Ovary (tissue), 9 donors: ENCODE measurements around the gene CCDC60. TPM values are rescaled to one million over a fixed set of nuclear protein-coding genes. Genes with fewer than 3 reads are reported as not detected.

ENCODE experiments used
- DNase-seq, 5 donors: peaks; one replicate each; pipeline ENCODE4 v3.0.0-alpha.2; 2019 to 2020
- H3K27ac ChIP-seq, 2 donors: fragments of 200-600 bp; one replicate each; pipeline versions ENCODE4 v1.5.1 to v1.8.0; 2019 to 2022
- H3K27me3 ChIP-seq: fragments of 200-600 bp; one replicate; pipeline ENCODE4 v1.8.0; 2022
- H3K36me3 ChIP-seq: fragments of 200-600 bp; sonication (generic); one replicate; pipeline ENCODE4 v1.5.1; 2019
- H3K4me1 ChIP-seq: one replicate; pipeline ENCODE4 v1.8.1; 2013; ENCODE audit warnings: mild to moderate bottlenecking, moderate library complexity; ENCODE audit not compliant: insufficient read depth
- H3K4me3 ChIP-seq: fragments of 200-600 bp; sonication (generic); one replicate; pipeline ENCODE4 v1.5.1; 2017
- H3K9me3 ChIP-seq, 2 donors: fragments of 200-600 bp in 1 of 2; sonication (generic) in 1 of 2; one replicate each; pipeline versions ENCODE4 v1.5.1 to v1.8.1; 2013 to 2019; ENCODE audit warnings: mild to moderate bottlenecking in 1 of 2, moderate library complexity in 1 of 2
- EP300 ChIP-seq: sonication (generic); formaldehyde crosslinking; IDR thresholded peaks from one replicate; pipeline ENCODE4 v1.6.1; 2017; ENCODE audit warnings: antibody characterized with exemption
- POLR2A ChIP-seq: fragments of 450-650 bp; IDR thresholded peaks from one replicate; pipeline ENCODE4 v1.6.1; 2017; ENCODE audit warnings: antibody characterized with exemption, mild to moderate bottlenecking, moderate library complexity
- WGBS, 3 donors: extraction: QIAGEN DNeasy Blood & Tissue Kit in 1 of 3; methylation state at CpG; one replicate each; pipeline versions ENCODE4 v1.1.5 to v1.1.7; 2013 to 2017; 5-methylcytosine and 5-hydroxymethylcytosine counted together
- intact Hi-C, 4 donors: fragments of 100-400 bp; cut with DNase I; formaldehyde crosslinking; loops; one replicate each; pipeline versions ENCODE4 v1.11.0 to v1.15.1; 2022 to 2023
- polyA plus RNA-seq, 2 donors: library from polyadenylated mRNA; stranded (reverse); fragments of 200-250 nt in 1 of 2; fragments of 350-450 nt in 1 of 2; fragmentation: Illumina TruSeq in 1 of 2; extraction: RNeasy Lipid Tissue Mini Kit (QIAGEN cat#74804) in 1 of 2; gene quantifications; one replicate each; pipeline ENCODE4 v1.2.3, GENCODE V29; 2013 to 2014
- total RNA-seq, 7 donors: library from RNA; depleted of rRNA in 2 of 7; stranded (reverse); fragments of >200 nt in 2 of 7; fragmentation: NEBNext Ultra II Directional in 3 of 7; extraction: Animal tissue kit (Norgen Biotek cat#: 25700) in 3 of 7; gene quantifications; one replicate each; pipeline versions ENCODE4 v1.1.0 to v1.2.4, GENCODE V29; 2016 to 2023
- TF ChIP-seq, protein P1 (sequence below), 3 donors: fragments of 450-650 bp in 2 of 3; fragments of 200-600 bp in 1 of 3; IDR thresholded peaks; one replicate each; pipeline versions ENCODE4 v1.5.1 to v1.8.0; 2016 to 2022; ENCODE audit warnings: antibody characterized with exemption in 3 of 3, mild to moderate bottlenecking in 1 of 3
- donor health status: DM: no; HTN: no; CAD: no; lungs with moderate emphysema.
- donor health status: DM: no; HTN: no; CAD: no.
- donor health status: Bipolar disorder and iron deficiency.
- donor health status: DM: yes; HTN: yes; CAD: no.
- donor health status: DM: no; HTN: no; CAD: no.
- donor health status: DM: yes; HTN: yes; CAD: no.

Gene CCDC60
- total and polyA plus RNA-seq, 9 donors: 0.32 to 9.1 (median 0.59) TPM; not detected in 3

DNA sequence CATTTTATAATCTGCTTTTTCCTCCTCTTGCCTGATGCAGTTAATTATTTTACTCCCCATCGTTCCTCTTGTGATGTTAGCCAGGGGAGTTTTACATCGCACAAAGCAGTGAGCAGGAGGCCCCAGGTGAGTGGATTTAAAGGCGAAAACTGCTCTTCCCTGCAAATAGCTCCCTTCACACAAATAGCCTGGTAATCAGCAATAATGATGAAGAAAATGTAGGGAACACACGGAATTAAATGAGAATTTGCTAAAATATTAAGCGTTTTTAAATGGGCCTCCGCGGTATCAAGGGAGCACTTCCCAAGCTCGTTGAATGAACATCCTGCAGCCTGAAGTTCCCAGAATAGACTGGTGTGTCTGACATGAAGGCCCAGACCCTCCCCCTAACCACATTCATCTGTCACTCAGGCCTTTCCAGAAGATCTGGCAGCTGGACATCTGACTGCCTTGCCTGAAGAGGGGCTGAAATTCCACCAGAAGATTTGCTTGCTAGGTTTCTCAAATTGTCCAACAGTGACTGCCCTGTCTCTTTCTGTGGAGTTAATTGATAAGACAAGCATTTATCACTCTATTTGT lies 127.2 kb downstream of the CCDC60 start:
- Histone ChIP-seq H3K36me3 (no peaks in the 10 kb centered on the region), H3K27me3 (no peaks in the 10 kb centered on the region), H3K27ac (no peak overlapping the region), H3K4me3 (no peak overlapping the region), H3K9me3 (no peaks in the 10 kb centered on the region), H3K4me1 (no peaks in the 10 kb centered on the region)
- 56 to 64% (median 57%) methylated on average over 8 of the region's 8 CpGs for WGBS, 3 donors
- TF ChIP-seq EP300: no peak
- no peak for TF ChIP-seq POLR2A
- TF ChIP-seq, protein P1, sequence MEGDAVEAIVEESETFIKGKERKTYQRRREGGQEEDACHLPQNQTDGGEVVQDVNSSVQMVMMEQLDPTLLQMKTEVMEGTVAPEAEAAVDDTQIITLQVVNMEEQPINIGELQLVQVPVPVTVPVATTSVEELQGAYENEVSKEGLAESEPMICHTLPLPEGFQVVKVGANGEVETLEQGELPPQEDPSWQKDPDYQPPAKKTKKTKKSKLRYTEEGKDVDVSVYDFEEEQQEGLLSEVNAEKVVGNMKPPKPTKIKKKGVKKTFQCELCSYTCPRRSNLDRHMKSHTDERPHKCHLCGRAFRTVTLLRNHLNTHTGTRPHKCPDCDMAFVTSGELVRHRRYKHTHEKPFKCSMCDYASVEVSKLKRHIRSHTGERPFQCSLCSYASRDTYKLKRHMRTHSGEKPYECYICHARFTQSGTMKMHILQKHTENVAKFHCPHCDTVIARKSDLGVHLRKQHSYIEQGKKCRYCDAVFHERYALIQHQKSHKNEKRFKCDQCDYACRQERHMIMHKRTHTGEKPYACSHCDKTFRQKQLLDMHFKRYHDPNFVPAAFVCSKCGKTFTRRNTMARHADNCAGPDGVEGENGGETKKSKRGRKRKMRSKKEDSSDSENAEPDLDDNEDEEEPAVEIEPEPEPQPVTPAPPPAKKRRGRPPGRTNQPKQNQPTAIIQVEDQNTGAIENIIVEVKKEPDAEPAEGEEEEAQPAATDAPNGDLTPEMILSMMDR (IDR thresholded peaks at IDR 0.05): no peak
- no peak for DNase-seq
- intact Hi-C loops: no loop called here

DNA sequence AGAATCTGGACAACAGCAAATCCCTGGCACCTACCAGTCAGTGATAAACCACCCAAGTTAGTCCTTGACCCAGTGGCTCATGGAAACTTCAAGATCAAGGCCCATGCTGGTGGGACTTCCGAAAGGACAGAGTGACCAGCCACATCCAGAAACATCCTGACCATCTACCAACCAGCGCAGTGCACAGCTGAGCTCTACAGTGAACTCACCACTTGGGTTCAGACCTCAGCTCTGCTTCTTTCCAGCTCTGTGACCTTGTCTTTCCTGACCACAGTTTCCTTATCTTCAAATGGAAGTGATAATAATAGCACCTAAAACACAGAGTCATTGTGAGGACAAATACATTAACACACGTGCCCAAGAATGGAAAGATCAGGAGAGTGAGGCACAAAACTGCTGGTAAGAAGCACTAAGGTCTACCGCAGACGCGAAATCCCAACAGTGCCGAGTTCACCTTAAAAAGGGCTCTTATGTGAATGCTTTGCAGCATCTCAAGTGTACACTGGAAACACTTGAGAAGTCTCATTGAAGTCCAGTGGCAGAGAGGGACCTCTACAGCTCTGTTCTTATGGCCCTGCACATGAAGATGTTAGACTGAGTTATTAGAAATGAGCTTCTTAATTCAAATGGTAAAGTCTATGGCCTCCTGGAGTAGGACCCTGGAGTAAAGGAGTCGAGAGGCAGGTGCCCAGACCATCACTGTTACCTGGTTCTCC lies 128.8 kb downstream of the CCDC60 start:
- H3K4me1 ChIP-seq: no peaks in the 10 kb centered on the region
- no peak overlapping the region for H3K4me3 ChIP-seq
- WGBS, 3 donors: 80 to 84% (median 83%) methylated on average over 8 of the region's 8 CpGs
- intact Hi-C loops: no loop called here
- H3K9me3 ChIP-seq: no peaks in the 10 kb centered on the region
- no peaks in the 10 kb centered on the region for H3K36me3 ChIP-seq
- no peak overlapping the region for H3K27ac ChIP-seq
- no peak for TF ChIP-seq EP300
- no peak for TF ChIP-seq POLR2A
- TF ChIP-seq, protein P1 (IDR thresholded peaks at IDR 0.05): no peak
- DNase-seq: no peak
- no peaks in the 10 kb centered on the region for H3K27me3 ChIP-seq

DNA sequence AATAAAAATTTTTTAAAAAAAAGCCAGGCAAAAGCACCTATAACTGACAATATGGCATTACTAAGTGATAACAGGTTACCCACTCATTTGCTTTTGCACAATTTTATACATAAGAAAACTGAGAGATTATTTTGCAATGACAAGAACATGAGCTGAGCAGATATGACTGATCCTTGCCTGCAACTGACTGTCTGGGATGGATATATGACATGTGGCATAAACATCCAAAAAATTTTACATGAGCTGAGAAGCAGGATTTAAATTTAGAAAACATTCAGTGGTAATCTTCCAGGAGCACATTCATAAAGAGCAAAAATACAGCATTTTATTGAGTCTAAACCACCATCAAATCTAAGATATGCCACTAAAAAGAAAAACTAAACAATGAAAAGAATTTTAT lies 133.8 kb downstream of the CCDC60 start:
- intact Hi-C loops: no loop called here
- Histone ChIP-seq H3K4me3 (no peak overlapping the region), H3K36me3 (no peaks in the 10 kb centered on the region), H3K27ac (no peak overlapping the region), H3K4me1 (no peaks in the 10 kb centered on the region), H3K27me3 (no peaks in the 10 kb centered on the region), H3K9me3 (no peaks in the 10 kb centered on the region)
- no peak for TF ChIP-seq EP300
- TF ChIP-seq, protein P1 (IDR thresholded peaks at IDR 0.05): no peak
- no peak for TF ChIP-seq POLR2A
- DNase-seq: no peak

DNA sequence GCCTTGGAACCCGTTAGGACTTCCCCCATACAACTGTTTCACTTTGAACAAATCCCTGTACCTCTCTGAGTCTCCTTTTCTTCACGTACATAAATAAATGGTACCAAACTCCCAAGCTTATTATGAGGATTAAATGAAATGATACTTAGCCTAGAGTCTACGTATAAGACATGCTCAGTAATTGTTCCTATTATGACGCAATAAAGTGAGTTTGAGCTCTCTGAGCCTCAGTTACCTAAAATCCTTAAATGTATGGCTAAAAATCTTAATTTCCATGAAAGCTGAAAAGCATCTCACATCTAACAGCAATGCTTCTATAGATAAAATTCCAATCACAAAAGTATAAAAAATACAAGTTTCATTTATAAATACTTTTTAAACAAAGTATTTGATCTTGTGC lies 141.1 kb downstream of the CCDC60 start:
- 79 to 88% (median 82%) methylated on average over 4 of the region's 4 CpGs for WGBS, 3 donors
- intact Hi-C loops: no loop called here
- TF ChIP-seq, protein P1 (IDR thresholded peaks at IDR 0.05): no peak
- no peak for TF ChIP-seq POLR2A
- no peak for TF ChIP-seq EP300
- Histone ChIP-seq H3K4me3 (no peak overlapping the region), H3K27ac (no peak overlapping the region), H3K27me3 (no peaks in the 10 kb centered on the region), H3K36me3 (no peaks in the 10 kb centered on the region), H3K4me1 (no peaks in the 10 kb centered on the region), H3K9me3 (no peaks in the 10 kb centered on the region)
- DNase-seq: no peak
